ENCODE data around the gene SP9. TPM values are rescaled to one million over a fixed set of nuclear protein-coding genes. Genes with fewer than 3 reads are reported as not detected.

Gene SP9
- total and polyA plus RNA-seq, 10 of the 15 experiments (the other 5 are each of a cell fraction or from before 2014, with no cell fraction given) = not detected

DNA sequence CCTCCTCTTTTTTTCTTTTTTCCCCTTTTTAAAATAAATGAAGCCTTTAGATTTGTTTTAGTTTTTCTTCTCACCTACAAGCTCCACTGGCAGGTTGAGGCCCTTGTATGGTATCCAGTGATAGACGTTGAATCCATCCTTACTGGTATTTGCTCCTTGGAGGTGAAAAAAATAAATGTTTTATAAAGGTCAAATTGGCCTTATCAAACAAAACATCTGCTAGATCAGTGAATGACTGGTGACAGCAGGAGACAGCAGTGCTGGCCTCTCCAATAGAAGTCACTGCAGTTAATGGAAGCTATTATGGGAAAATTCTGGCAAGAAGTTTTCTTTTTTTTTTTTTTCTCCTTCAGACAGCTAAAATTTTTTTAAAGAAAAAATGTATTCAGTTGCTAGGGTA is 12.6 kb upstream of the SP9 start:
- no peak for TF ChIP-seq ZNF207 (IDR thresholded peaks at IDR 0.05; ENCODE audit: borderline replicate concordance)
- TF ChIP-seq NBN (IDR thresholded peaks at IDR 0.05) = no peak
- no peak for TF ChIP-seq POLR2A (IDR thresholded peaks at IDR 0.05; ENCODE audit: low read depth, low read length)
- TF ChIP-seq DPF2 (IDR thresholded peaks at IDR 0.05) = no peak
- no peak for TF ChIP-seq PAX8 (IDR thresholded peaks at IDR 0.05)
- TF ChIP-seq TCF12 (IDR thresholded peaks at IDR 0.05; ENCODE audit: low read depth, low read length) = no peak
- TF ChIP-seq STAT1 (conservative IDR thresholded peaks at IDR 0.05) = no peak
- TF ChIP-seq SIN3A (IDR thresholded peaks at IDR 0.05; ENCODE audit: low read depth, low read length) = no peak
- TF ChIP-seq JUNB (IDR thresholded peaks at IDR 0.05) = no peak
- no peak for TF ChIP-seq RFX5 (IDR thresholded peaks at IDR 0.05; ENCODE audit: low read depth, low read length)
- no peak for TF ChIP-seq RAD21 (IDR thresholded peaks at IDR 0.05; ENCODE audit: insufficient read depth, low read depth, low read length)
- no peak for TF ChIP-seq SREBF1 (IDR thresholded peaks at IDR 0.05; ENCODE audit: low read length)
- TF ChIP-seq KDM1A (IDR thresholded peaks at IDR 0.05; ENCODE audit: borderline replicate concordance) = no peak
- RAD21 ChIA-PET (ENCODE audit: unreplicated experiment) = no interaction called here
- Histone ChIP-seq H3K27me3 (replicated peaks in 1 of 2; ENCODE audit: control insufficient read depth in 2 of 2, insufficient read depth in 2 of 2, low read length in 1 of 2) (peaks cover 5 to 9% of the 10 kb centered on the region in 2 experiments), H3K36me3 (ENCODE audit: control insufficient read depth in 2 of 2, insufficient read depth in 2 of 2, low read length in 1 of 2) (no peaks in the 10 kb centered on the region), H2AFZ (ENCODE audit: control insufficient read depth, low read depth, low read length) (no peak overlapping the region), H3K4me3 (no peak overlapping the region), H3K27ac (ENCODE audit: control insufficient read depth, insufficient read depth) (no peak overlapping the region), H3K9me3 (replicated peaks; ENCODE audit: control insufficient read depth, insufficient read depth, low read length) (no peaks in the 10 kb centered on the region), H3K79me2 (ENCODE audit: control insufficient read depth, insufficient read depth, low read length) (no peaks in the 10 kb centered on the region), H3K4me1 (ENCODE audit: control insufficient read depth, insufficient read depth, low read length) (peaks cover 6% of the 10 kb centered on the region), H3K9ac (ENCODE audit: control insufficient read depth, insufficient read depth, low read length) (no peak overlapping the region), H4K20me1 (ENCODE audit: control insufficient read depth, insufficient read depth) (no peaks in the 10 kb centered on the region), H3K4me2 (ENCODE audit: control insufficient read depth, insufficient read depth) (no peak overlapping the region)
- WGBS (ENCODE audit: insufficient coverage, insufficient replicate concordance, low lambda C conversion rate, missing lambda C conversion rate) = 37% methylated on average over 1 of the region's 1 CpG
- CTCF ChIA-PET = no interaction called here
- POLR2A ChIA-PET = no interaction called here
- intact Hi-C loops (cut with micrococcal nuclease; ENCODE audit: unreplicated experiment) = no loop called here
- no peak for ATAC-seq
- SMC1A ChIA-PET (ENCODE audit: uncharacterized antibody, unreplicated experiment) = interaction anchor here (0.6 kb wide), 1 partner anchor 30 kb away, joined by 3 read pairs; no protein-coding TSS in a partner anchor
- in situ Hi-C loops (cut with MboI) = no loop called here
- BruUV-seq (replicated peaks) = no TSS peak
- FAIRE-seq = no peak
- no peak for DNase-seq (ENCODE audit: low read depth, low spot score)

All from GM12878 (cell line).